Central memory CD8-positive, alpha-beta T cell (primary cell): Measurements from ENCODE around the gene STXBP6.

Experiments used
- ATAC-seq: fragments of 150-1000 bp; cut with Tn5 transposase; replicated peaks from 2 replicates; pipeline ENCODE4 v1.10.0; 2022; ENCODE audit warnings: mild to moderate bottlenecking, moderate FRiP score, moderate number of reproducible peaks; ENCODE audit not compliant: poor library complexity, severe bottlenecking; ENCODE audit errors: extremely low read depth
- DNase-seq, 2 donors: peaks; one replicate each; pipeline ENCODE4 v3.0.0; 2021; ENCODE audit warnings: low spot score in 2 of 2
- H3K27ac Mint-ChIP-seq: one replicate; pipeline ENCODE4 v1.8.0; 2022; ENCODE audit warnings: low read depth, mild to moderate bottlenecking, moderate library complexity, mixed read lengths
- H3K27me3 Mint-ChIP-seq: one replicate; pipeline ENCODE4 v1.8.0; 2022; ENCODE audit warnings: mixed read lengths
- H3K36me3 Mint-ChIP-seq: one replicate; pipeline ENCODE4 v1.8.0; 2022; ENCODE audit warnings: mild to moderate bottlenecking, moderate library complexity, mixed read lengths; ENCODE audit not compliant: insufficient read depth
- H3K4me1 Mint-ChIP-seq: one replicate; pipeline ENCODE4 v1.8.0; 2022; ENCODE audit warnings: mixed read lengths
- H3K4me3 Mint-ChIP-seq: one replicate; pipeline ENCODE4 v1.8.0; 2022; ENCODE audit warnings: mild to moderate bottlenecking, moderate library complexity, mixed read lengths
- H3K9me3 Mint-ChIP-seq: one replicate; pipeline ENCODE4 v1.8.0; 2022; ENCODE audit warnings: mixed read lengths

STXBP6 gene

DNA sequence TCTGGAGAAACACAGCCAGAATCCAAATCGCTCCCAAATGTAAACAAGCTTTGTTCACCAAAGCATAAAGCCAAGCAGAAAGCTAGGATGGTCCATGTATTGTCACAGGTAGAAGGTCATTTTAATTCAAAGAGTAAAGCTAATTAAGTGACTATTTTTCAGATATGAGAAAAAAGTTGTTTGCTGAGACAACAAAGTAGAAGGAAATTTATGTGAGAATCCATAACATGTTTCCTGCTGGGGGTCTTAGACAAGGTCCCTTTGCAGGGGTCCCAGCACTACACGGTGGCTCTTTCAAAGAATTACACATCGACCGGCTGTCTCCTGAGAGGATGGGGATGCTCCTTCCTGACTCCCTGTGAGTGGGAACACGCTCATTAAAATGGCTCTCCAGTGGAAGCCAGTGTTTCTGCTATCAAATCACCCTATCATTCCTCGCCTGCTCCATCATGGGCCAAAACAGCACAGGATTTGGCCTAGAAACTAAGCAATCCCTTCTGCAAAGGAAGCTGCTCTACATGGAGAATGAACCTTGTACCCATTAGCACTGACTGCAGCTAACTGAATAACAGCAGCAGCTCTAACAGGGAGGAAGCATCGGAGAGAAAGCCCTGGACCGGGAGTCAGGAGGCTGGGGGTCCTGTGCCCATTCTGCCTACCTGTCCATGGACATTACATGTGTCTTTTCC, 175.3 kb downstream of the STXBP6 start:
- Mint-ChIP-seq H3K27me3 (peaks cover 67% of the 10 kb centered on the region), H3K4me3 (no peak overlapping the region), H3K36me3 (no peaks in the 10 kb centered on the region), H3K27ac (no peak overlapping the region), H3K9me3 (no peaks in the 10 kb centered on the region), H3K4me1 (no peaks in the 10 kb centered on the region)
- no peak for ATAC-seq
- no peak for DNase-seq

DNA sequence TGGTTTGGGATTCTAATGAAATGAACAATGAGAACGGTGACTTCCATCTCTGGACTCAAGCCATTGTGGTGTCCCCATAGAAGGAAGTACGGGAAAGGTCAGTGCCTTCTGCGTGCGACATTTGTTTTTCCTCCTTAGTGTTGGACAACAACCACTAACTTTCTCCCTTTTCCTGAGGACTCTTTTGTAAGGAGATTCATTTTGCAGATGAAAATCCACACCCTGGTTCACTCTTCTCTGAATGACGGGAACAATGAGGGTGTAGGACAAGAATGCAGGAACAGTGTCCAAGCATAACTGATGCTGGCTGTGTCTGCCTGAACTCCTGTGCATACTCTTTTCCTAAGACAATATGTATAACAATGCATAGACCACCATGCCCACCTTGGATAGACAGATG, 176.4 kb downstream of the STXBP6 start:
- Mint-ChIP-seq H3K27ac (no peak overlapping the region), H3K9me3 (no peaks in the 10 kb centered on the region), H3K4me3 (no peak overlapping the region), H3K4me1 (no peaks in the 10 kb centered on the region), H3K27me3 (peaks cover 59% of the 10 kb centered on the region), H3K36me3 (no peaks in the 10 kb centered on the region)
- DNase-seq (no peak), ATAC-seq (no peak)

DNA sequence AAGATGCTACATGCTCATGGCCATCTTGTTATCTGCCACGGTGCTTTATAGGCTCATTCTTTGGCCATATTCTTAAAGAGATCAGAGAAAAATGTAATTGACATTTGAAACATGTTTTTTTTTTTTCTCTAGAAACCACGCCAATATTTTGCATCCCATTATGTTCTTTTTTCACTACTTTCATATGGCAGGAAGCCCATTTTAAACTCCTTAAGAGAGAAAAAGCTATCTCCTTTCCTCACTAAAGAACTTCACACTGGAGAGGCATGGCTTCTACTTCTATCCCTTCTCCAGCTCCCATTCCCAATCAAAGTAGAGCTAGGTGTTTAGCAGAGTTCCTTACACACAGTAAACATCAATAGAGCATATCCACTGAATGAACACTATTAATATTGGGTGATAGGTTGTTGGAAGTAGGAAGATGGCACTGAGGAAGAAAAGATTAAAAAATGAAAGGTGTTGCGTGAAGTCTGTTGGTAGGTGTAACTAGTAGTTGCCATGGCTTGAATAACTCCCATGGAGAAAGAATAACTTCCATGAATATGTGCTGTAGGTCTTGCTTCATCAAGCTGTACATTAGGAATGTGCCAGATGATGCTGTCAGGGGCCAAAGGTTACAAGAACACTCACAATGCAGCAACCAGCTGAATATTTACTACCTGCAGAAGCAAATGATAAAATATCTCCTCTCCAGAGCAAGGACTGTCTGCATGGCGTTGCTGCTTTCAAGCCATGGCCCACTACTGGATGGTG, 178.8 kb downstream of the STXBP6 start:
- Mint-ChIP-seq H3K27ac (no peak overlapping the region), H3K4me3 (no peak overlapping the region), H3K4me1 (no peaks in the 10 kb centered on the region), H3K9me3 (no peaks in the 10 kb centered on the region), H3K27me3 (peaks cover 48% of the 10 kb centered on the region), H3K36me3 (no peaks in the 10 kb centered on the region)
- ATAC-seq (no peak), DNase-seq (no peak)

DNA sequence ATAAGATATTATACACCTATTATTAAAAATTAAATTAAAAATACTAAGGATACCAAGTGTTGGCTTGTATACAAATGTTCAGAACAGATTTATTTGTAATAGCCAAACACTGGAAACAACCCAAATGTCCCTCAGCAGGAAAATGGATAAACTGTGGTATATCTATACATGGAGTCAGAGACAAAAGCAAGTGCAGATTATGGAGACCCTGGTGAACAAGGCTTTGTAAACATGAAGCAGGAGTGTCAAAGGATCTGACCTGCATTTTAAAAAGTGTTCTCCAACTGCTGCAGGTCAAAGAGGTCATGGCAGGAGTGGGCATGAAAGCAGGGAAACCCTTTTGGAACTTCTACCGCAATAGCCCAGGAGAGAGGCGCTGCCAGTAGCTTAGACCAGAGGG, 181.6 kb downstream of the STXBP6 start:
- Mint-ChIP-seq H3K36me3 (no peaks in the 10 kb centered on the region), H3K4me1 (no peaks in the 10 kb centered on the region), H3K4me3 (no peak overlapping the region), H3K9me3 (no peaks in the 10 kb centered on the region), H3K27ac (no peak overlapping the region), H3K27me3 (peaks cover 41% of the 10 kb centered on the region)
- DNase-seq: no peak
- no peak for ATAC-seq

DNA sequence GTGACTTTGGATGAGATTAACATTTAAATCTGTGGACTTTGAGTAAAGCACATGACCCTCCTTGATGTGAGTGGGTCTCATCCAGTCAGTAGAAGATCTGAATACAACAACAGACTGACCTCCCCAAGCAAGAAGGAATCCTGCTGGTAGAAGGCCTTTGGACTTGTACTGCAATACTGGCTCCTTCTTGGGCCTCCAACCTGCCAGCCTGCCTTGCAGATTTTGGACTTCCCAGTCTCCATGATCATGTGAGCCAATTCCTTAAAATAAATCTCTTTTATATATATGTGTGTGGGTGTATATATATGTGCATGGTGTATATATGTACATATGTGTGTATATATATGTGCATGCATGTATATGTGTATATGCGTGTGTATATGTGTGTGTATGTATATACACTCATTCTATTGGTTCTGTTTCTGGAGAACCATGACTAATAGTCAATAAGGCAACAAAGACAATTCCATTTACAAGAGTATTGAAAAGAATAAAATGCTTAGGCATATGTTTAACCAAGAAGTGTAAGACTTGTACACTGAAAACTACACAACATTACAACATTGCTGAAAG, 183.8 kb downstream of the STXBP6 start:
- ATAC-seq (no peak), DNase-seq (no peak)
- Mint-ChIP-seq H3K9me3 (no peaks in the 10 kb centered on the region), H3K27ac (no peak overlapping the region), H3K4me3 (no peak overlapping the region), H3K27me3 (peaks cover 24% of the 10 kb centered on the region), H3K4me1 (no peaks in the 10 kb centered on the region), H3K36me3 (no peaks in the 10 kb centered on the region)

DNA sequence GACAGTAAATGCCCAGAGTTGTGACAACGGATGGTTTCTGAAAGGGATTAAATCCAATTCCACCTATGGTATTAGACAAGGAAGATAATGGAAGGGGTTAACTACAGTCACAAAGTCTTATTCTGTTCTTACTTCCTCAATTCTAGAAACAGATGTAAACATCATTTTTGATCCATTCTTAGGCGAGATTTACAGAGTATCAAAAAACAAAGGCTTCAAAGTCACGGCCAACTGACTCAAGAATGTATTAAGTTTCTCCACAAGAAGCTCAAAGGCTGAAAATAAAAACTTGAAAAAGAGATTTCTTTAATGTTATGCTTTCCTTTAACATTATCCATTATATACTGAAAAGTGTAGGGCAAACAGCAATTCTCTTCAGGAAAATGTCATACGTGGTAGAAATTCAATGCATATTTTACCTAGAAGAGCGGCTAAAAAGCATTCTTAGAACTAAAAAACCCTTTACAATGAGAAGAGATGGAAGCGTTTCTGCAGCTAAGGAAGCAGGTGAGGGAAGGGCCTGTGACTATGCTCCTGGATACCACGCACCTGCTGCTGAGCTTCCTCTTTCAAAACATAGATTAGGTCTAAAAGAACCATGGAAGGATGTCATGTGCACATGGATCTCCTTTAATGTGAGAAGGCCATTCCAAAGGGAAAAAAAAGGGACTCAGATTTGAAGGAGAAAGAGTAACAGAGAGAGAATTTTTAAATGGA, 185.8 kb downstream of the STXBP6 start:
- Mint-ChIP-seq H3K27me3 (peaks cover 28% of the 10 kb centered on the region), H3K27ac (no peak overlapping the region), H3K4me3 (no peak overlapping the region), H3K4me1 (no peaks in the 10 kb centered on the region), H3K36me3 (no peaks in the 10 kb centered on the region), H3K9me3 (no peaks in the 10 kb centered on the region)
- DNase-seq (no peak), ATAC-seq (no peak)

DNA sequence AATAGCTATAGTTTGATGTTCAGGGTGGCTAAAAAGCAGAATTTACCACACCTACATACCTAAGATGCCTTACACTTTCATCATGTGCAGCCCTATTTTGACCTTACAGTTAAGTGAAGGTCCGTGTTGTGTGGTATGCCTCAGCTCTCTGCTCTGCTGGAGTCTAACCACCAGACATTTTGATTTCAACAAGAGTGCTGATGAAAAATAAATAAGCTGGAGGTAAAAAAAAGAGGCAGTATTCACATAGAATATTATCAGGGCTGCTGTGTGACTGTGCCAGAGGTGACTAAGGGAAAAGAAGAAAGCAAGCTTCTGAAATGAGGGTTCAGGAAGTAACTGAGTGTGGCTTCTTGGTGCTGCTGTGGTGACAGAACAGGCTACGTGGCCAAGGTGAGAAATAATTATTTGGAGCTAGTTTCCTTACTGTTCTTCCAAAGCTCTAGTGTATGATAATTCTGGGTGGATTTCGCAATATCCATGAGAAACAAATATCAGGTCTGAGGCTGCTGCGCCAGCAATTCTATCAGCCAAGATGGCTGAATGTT, 188.8 kb downstream of the STXBP6 start:
- H3K36me3 Mint-ChIP-seq: no peaks in the 10 kb centered on the region

DNA sequence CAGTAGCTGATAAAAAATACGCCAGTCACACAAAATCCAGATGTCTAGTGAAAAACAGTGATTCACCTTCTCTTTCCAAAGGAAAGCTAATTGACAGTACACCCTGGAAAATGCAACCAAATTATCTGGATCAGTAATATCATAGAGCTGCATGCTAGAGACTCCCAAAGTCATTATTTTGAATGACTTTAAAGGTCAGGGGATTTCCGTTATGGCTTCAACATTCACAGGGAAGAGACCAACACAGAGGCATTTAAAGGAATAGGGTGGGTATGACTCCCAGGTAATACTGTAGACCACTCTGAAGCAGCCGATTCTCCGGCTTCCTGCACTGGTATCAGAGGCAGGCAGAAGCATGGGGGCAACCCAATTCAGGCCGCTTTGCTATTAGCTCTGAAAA, 190.4 kb downstream of the STXBP6 start:
- ATAC-seq (no peak), DNase-seq (no peak)
- no peak overlapping the region for H3K4me3 Mint-ChIP-seq
- no peaks in the 10 kb centered on the region for H3K9me3 Mint-ChIP-seq
- H3K27ac Mint-ChIP-seq: no peak overlapping the region
- H3K27me3 Mint-ChIP-seq: peaks cover 65% of the 10 kb centered on the region
- H3K4me1 Mint-ChIP-seq: no peaks in the 10 kb centered on the region
- no peaks in the 10 kb centered on the region for H3K36me3 Mint-ChIP-seq

More for the DNA sequence above, 188.8 kb downstream of the STXBP6 start:
- Mint-ChIP-seq H3K27me3 (peaks cover 58% of the 10 kb centered on the region), H3K9me3 (no peaks in the 10 kb centered on the region), H3K4me3 (no peak overlapping the region), H3K4me1 (no peaks in the 10 kb centered on the region), H3K27ac (no peak overlapping the region)
- ATAC-seq (no peak), DNase-seq (no peak)

DNA sequence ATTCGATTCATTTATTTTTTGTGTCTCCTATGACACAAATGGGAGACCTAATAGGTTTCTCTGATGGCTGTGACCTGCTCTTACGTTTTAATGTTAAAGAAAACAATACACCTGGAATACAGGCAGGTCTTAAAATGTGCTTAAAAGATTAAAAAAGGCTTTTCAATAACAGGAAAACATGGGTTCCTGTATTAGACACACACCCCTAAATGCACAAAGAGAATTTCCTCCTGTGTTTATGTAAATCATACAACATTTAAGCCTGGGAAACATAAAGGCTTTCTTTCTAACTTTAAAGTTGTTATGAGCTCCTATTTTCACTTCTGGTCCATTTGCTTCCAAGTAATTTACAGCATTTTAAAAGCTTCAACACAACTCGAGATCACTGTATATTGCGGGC, 191.3 kb downstream of the STXBP6 start:
- H3K36me3 Mint-ChIP-seq: no peaks in the 10 kb centered on the region
- H3K27ac Mint-ChIP-seq: no peak overlapping the region

DNA sequence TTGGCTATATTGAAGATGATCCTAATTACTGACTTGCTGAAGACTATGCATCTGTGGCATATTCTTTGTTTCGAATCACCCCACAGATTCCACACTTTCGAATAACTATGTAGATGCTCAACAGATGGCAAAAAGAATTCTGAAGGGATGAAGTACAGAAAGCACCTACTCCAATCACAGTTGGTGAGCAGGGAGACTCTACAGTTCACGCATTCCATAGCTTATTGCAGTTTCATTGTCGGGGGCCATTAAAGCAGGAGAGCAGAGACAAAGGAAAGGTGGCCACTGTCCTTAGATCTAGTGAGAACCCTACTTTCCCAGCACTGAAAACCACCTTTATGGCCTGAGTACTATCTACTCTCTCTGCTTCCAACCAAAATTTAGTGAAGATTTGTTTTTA, 191.9 kb downstream of the STXBP6 start:
- H3K27me3 Mint-ChIP-seq: peaks cover 61% of the 10 kb centered on the region
- no peak overlapping the region for H3K27ac Mint-ChIP-seq
- no peak overlapping the region for H3K4me3 Mint-ChIP-seq
- no peaks in the 10 kb centered on the region for H3K36me3 Mint-ChIP-seq
- DNase-seq: no peak
- H3K9me3 Mint-ChIP-seq: no peaks in the 10 kb centered on the region
- ATAC-seq: no peak
- no peaks in the 10 kb centered on the region for H3K4me1 Mint-ChIP-seq

More for the DNA sequence above, 191.3 kb downstream of the STXBP6 start:
- Mint-ChIP-seq H3K9me3 (no peaks in the 10 kb centered on the region), H3K4me3 (no peak overlapping the region), H3K27me3 (peaks cover 65% of the 10 kb centered on the region), H3K4me1 (no peaks in the 10 kb centered on the region)
- ATAC-seq (no peak), DNase-seq (no peak)

DNA sequence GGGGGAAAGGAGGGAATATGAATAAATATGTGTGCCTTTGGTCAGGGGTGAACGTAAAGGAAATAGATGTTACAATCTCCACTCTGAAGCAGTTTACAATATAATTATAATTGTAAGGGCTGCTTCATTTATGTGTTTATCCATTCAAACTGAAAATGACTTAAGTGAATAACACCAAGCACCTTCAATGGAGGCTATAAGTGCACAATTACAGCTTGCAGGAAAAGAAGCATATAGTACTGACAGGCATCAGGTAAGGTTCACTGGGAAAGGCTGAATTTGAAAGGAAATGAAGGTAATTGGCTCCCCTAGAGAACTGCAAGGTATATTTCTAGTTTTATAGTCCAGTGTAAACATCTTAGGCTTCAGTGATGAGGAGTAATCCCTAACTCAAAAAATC, 192.7 kb downstream of the STXBP6 start:
- no peaks in the 10 kb centered on the region for H3K4me1 Mint-ChIP-seq
- no peak for DNase-seq
- H3K27me3 Mint-ChIP-seq: peaks cover 61% of the 10 kb centered on the region
- no peaks in the 10 kb centered on the region for H3K36me3 Mint-ChIP-seq
- no peaks in the 10 kb centered on the region for H3K9me3 Mint-ChIP-seq
- ATAC-seq: no peak
- no peak overlapping the region for H3K4me3 Mint-ChIP-seq
- no peak overlapping the region for H3K27ac Mint-ChIP-seq

DNA sequence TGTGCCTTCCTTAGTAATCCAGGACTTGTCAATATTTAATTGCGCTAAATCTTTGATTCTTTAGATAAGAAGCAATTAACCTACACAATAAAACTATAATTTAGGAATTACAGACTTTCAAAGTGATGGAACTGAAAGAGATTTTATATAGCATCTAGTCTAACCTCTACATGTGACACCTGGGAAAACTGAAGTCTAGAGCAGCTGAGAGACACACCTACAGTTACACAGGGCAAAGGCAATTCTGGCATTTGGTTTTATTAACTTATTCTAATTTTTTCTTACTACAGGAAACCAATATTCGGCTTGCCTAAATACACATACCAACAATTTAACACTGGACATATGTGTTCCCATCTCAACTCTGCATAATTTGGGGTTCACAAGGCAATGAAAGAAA, 196.5 kb downstream of the STXBP6 start:
- no peaks in the 10 kb centered on the region for H3K9me3 Mint-ChIP-seq
- no peak for ATAC-seq
- no peak overlapping the region for H3K27ac Mint-ChIP-seq
- H3K4me3 Mint-ChIP-seq: no peak overlapping the region
- no peak for DNase-seq
- H3K4me1 Mint-ChIP-seq: no peaks in the 10 kb centered on the region
- H3K36me3 Mint-ChIP-seq: no peaks in the 10 kb centered on the region
- H3K27me3 Mint-ChIP-seq: peaks cover 52% of the 10 kb centered on the region
